HG03097 (cell line): ENCODE measurements around the gene STOX2.

Experiments used
- ATAC-seq: cut with Tn5 transposase; IDR thresholded peaks from one replicate; pipeline ENCODE4 v1.9.1; 2021; ENCODE audit not compliant: unreplicated experiment, low FRiP score

The STOX2 gene

GRCh38 chr4:184066584-184067300, 161.6 kb downstream of the STOX2 start:
- ATAC-seq, result no peak

- no peak for ATAC-seq
Measured at GRCh38 chr4:184067931-184068554, 162.9 kb downstream of the STOX2 start.
